HEK293T (cell line): ENCODE measurements around the gene DARS1.

Experiments used
- ARNT ChIP-seq: fragments of 450-650 bp; IDR thresholded peaks from 2 replicates; pipeline ENCODE4 v1.6.1; 2017; ENCODE audit warnings: mild to moderate bottlenecking
- BHLHE40 ChIP-seq: fragments of 450-650 bp; IDR thresholded peaks from 2 replicates; pipeline ENCODE4 v1.6.1; 2016; ENCODE audit warnings: mild to moderate bottlenecking, moderate library complexity, borderline replicate concordance
- LEF1 ChIP-seq: fragments of 450-650 bp; IDR thresholded peaks from 2 replicates; pipeline ENCODE4 v1.6.1; 2017; ENCODE audit warnings: mild to moderate bottlenecking, borderline replicate concordance

- TF ChIP-seq BHLHE40 (no peak), ARNT (no peak), LEF1 (no peak)
These were observed 24.7 kb upstream of the DARS1 start for GRCh38 chr2:136010126-136010525.
